ENCODE results near the gene CDH19.

DNA sequence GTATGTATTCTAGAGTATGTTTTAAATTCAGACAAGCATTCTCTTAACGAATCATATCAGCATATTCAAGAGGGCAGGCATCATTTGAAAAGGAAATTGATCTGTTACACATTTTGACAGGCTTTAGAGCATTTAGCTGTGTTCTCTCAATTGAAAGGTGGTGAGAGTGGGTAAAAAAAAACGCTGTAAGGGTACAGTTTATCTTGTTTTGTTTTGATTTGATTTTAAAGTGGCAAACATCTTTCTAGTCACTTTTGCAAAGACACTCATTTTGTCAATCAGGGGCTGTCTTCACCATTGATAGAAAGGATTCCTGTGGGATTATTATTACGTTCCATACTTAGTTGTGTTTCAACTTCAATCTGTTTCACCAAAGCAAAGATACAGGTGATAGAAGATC is 2.2 kb downstream of the CDH19 start:
- TF ChIP-seq, protein P1, sequence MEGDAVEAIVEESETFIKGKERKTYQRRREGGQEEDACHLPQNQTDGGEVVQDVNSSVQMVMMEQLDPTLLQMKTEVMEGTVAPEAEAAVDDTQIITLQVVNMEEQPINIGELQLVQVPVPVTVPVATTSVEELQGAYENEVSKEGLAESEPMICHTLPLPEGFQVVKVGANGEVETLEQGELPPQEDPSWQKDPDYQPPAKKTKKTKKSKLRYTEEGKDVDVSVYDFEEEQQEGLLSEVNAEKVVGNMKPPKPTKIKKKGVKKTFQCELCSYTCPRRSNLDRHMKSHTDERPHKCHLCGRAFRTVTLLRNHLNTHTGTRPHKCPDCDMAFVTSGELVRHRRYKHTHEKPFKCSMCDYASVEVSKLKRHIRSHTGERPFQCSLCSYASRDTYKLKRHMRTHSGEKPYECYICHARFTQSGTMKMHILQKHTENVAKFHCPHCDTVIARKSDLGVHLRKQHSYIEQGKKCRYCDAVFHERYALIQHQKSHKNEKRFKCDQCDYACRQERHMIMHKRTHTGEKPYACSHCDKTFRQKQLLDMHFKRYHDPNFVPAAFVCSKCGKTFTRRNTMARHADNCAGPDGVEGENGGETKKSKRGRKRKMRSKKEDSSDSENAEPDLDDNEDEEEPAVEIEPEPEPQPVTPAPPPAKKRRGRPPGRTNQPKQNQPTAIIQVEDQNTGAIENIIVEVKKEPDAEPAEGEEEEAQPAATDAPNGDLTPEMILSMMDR (IDR thresholded peaks at IDR 0.05) = no peak
- TF ChIP-seq ZFX (IDR thresholded peaks at IDR 0.05; ENCODE audit: borderline replicate concordance) = no peak
